Activated T-cell treated with anti-CD3 and anti-CD28 coated beads for 48 hours (primary cell): ENCODE results near the gene ZNF614.
"Not testable (repeated sequence)": the region's sequence is repeated elsewhere in the genome, so short reads cannot be mapped to it uniquely, and the experiment has no call there.

Source experiments
- DNase-seq: peaks from one replicate; pipeline ENCODE4 v3.0.0-alpha.2; 2020; ENCODE audit warnings: low read depth

ZNF614 gene

DNA sequence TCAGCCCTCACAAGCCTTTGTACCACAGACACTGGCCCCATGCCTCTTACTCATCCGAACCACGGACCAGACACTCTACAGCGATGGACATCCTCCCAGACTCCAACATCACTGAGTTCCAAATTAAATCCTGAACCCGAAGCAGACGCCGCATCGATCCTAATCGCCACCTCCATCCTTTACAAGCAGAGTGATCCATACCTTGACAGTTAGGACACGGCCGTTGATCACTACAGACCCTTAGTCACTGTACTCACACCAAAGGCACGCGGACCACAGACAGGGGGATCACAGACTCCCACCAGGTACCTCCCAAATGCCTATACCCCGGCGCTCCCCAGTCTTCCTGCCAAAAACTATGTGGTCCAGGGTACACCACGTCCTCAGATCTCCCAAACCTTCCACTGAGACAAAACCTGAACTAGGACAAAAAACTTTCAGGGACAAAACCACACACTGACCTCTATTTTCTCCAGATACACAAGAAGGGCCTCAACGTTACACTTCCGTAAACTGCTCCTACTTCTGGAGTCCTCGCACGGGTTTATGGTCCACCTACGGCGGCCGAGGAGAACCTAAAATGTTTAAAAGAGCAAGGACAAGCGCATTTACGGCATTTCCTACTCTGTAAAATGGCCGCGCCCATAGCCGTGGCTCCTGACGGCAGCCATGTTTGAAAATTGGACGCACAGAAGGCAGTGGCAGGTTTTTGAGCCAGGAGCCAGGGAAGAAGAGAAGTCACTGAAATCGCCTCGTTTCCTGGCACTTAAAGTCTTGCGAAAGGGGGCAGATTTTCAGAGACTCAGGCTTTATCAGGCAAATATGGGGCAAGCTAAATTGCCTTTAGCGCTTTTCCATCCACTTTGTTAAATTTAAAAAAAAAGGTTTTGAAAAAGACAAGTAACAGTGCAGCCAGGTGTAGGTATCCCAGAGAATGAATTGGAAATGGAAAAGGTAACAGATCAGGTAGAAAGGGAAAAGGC is 41.6 kb downstream of the ZNF614 start, which contains the start of gene ZNF350:
TSS of gene ZNF350 (minus strand) at position 532 of the 983 bp plus-strand sequence. CDS start 12,480 bp downstream, outside the sequence.
- peak; percentile 76 for DNase-seq

DNA sequence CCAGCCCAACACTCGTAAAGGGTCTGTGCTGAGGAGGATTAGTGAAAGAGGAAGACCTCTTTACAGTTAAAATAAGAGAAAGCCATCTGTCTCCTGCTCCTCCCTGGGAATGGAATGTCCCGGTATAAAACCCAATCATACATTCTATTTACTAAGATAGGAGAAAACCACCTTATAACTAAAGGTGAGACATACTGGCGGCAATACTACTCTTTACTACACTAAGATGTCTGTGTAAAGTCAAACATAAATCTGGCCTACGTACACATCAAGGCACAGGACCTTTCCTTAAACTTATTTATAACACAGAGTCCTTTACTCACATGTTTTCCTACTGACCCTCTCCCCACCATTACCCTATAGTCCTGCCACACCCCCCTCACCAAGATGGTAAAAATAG is 44.8 kb downstream of the ZNF614 start:
- DNase-seq = no peak

DNA sequence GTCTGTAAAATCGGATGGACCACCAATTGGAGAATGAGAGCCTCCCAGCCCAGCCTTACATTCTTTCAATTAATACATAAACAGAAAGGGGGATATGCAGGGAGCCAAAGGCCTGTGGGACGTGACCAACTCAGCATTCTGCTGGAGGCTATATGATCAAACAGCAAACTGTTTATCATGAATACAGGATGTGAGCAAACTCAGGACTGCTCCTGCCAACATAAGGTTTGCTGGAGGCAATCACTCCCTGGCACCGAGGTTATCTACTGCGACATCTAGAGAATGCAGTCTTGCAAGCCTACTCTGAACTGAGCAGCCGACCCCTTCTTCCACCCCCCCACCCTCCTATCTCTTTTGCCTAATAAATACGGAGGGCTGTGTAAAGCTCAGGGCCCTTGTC is 47.3 kb downstream of the ZNF614 start:
- not testable (repeated sequence) for DNase-seq

DNA sequence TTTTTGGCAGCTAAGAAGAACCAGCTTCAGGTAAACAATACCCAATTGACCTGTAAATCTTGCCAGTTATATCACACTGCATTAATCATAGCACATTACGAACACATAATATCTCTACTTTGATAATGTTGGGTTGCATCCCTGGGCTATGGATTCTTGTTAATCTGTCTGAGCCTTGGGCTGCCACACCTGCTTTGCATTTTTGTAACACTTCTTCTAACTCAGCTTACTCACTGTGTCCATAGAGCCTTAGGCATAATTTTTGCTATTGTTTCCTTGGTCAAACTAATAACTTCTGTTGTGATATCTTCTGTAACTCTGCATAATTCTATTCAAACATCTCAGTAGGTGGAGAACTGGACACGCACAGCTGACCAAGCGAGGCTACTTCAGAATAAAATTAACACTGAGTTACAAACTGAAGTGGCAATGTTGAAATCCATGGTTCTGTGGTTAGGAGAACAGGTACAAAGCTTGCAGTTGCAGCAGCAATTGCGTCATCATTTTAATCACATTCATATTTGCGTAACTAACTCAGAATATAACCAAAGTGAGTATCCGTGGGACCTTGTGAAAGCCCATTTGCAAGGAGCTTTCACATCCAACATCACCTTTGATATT is 48.0 kb downstream of the ZNF614 start:
- no peak for DNase-seq

DNA sequence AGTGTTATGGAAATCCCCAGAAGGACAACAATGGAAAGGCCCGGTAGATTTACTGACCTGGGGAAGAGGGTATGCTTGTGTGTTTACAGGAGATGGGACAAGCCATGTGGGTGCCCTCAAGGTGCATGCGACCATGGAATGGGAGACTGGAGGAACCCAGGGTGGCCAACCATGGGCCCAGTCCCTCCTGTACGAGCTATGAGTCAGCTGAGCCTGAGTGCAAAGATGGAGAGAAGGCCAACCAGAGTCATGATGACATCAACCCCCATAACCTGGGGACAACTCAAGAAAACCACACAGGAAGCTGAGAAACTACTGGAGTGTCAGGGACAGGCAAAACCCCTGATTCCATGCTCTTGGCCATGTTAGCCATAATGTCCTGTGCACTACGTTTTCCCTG is 49.3 kb downstream of the ZNF614 start:
- no peak for DNase-seq

DNA sequence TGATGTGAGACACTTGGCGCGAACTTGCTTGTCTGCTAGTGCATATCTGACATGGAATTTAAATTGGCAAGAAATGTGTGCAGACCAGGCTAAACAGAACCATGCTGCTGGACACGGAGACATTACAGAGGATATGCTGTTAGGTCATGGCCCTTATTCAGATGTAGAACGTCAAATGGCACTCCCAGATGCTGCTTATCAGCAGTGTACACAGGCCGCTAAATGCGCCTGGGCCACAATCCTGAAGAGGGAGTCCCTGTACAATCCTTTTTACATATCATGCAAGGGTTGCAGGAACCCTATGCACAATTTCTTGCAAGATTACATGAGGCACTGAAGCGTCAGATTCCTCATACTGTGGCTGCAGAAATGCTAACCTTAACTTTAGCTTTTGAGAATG is 50.8 kb downstream of the ZNF614 start:
- DNase-seq = no peak

DNA sequence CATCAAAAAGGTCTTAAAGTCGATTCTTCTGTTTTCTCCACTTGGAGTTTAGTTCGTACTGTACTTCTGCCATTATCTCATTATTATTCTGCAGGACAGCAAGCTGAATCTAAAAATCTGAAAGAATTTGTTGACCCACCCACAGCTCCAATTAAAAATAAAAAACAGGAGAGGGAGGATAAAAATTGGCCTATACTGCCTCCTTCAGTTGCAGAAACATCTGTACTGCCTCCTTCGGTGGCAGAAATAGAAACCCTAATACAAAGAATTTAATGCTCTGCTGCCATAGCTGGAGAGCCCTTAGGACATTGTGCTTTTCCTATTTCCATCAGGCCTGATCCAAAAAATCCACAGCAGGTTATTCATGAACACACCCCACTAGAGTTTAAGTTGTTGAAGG is 51.3 kb downstream of the ZNF614 start:
- DNase-seq = no peak

DNA sequence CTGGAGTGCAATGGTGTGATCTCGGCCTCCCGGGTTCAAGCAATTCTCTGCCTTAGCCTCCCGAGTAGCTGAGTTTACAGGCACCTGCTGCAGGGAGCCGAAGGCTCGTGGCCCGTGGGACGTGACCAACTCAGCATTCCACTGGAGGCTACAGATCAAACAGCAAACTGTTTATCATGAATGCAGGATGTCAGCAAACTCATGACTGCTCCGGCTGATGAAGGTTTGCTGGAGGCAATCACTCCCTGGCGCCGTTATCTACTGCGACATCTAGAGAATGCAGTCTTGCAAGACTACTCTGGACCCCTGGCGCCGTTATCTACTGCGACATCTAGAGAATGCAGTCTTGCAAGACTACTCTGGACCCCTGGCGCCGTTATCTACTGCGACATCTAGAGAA is 52.4 kb downstream of the ZNF614 start:
- not testable (repeated sequence) for DNase-seq

DNA sequence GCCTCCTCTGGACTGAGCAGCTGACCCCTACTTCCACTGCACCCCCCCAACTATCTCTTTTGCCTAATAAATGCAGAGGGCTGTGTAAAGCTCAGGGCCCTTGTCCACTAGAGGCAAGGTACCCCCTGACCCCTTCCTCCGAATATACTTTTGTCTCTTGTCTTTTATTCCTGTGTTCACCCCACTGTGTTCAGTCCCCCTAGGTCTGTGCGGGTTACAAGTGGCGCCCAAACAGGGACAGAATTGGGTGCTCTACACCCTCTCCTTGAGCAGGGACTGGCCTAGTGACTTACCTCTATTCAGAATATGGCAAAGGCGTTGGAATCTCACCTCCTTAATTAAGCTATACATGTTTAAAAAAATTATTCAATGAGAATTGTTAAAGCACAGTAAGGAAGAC is 56.6 kb downstream of the ZNF614 start:
- DNase-seq = no peak

DNA sequence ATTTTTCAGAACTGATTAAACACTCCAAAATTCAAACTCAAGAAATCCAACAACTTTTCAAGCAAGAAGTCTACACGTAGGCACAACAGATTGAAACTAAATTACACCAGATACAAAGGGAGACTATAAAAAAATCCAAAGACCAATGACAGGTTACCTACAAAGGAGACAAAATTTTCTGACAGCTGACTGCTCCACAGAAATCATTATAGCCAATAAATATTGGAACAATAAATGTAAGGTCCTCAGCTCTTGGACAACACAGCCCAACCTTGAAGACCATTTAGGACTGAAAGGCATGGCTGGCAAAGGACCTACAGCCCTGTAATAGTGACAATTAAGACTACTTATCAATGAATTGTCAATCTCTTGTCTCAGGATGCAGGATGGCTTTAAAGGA is 57.5 kb downstream of the ZNF614 start:
- DNase-seq = no peak

DNA sequence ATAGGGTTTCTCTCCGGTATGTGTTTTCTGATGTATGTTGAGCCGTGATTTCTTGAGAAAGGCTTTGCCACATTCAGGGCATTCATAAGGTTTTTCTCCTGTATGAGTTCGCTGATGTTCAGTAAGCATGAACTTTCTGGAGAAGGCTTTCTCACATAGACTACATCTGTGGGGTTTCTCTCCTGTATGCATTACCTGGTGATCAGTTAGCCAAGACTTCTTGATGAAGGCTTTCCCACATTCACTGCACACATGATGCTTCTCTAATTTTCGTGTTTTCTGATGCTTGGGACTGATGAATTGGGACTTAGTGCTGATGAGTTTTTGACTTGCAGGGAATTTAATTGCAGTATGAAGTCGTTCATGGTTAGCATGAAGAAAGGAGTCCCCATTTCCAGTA is 62.6 kb downstream of the ZNF614 start:
- DNase-seq = no peak
